SH-SY5Y (cell line): ENCODE results near the gene TTC19.

ENCODE experiments used
- GATA2 ChIP-seq: IDR thresholded peaks from 2 replicates; pipeline ENCODE4 v1.6.1; 2011; ENCODE audit warnings: mild to moderate bottlenecking, low read depth, low read length
- GATA3 ChIP-seq: IDR thresholded peaks from 2 replicates; pipeline ENCODE4 v1.6.1; 2011; ENCODE audit warnings: low read depth, mild to moderate bottlenecking, low read length, moderate library complexity

The TTC19 gene

DNA sequence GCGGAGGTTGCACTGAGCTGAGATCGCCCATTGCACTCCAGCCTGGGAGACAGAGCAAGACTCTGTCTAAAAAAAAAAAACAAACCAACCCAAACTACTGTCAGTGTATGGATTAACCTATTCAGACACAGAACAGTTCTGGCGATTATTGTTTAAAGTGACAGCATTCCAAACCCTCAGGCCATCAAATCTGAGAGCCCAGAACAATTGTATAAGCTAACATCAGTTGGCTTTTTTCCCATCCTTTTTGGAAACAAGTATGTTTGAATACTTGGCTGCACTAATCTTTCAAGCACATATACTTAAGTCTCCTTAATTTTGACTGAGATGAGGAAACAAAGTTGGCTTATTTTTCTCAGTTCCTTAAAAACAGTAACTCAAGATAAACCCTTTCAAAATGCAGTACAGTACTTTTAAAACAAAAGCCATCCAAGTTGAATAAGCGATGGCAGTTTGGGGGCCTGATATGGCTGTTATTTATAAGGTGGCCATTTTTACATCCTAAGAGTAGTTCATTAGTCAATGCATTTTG, 1.5 kb upstream of the TTC19 start:
- TF ChIP-seq GATA2 (no peak), GATA3 (no peak)

DNA sequence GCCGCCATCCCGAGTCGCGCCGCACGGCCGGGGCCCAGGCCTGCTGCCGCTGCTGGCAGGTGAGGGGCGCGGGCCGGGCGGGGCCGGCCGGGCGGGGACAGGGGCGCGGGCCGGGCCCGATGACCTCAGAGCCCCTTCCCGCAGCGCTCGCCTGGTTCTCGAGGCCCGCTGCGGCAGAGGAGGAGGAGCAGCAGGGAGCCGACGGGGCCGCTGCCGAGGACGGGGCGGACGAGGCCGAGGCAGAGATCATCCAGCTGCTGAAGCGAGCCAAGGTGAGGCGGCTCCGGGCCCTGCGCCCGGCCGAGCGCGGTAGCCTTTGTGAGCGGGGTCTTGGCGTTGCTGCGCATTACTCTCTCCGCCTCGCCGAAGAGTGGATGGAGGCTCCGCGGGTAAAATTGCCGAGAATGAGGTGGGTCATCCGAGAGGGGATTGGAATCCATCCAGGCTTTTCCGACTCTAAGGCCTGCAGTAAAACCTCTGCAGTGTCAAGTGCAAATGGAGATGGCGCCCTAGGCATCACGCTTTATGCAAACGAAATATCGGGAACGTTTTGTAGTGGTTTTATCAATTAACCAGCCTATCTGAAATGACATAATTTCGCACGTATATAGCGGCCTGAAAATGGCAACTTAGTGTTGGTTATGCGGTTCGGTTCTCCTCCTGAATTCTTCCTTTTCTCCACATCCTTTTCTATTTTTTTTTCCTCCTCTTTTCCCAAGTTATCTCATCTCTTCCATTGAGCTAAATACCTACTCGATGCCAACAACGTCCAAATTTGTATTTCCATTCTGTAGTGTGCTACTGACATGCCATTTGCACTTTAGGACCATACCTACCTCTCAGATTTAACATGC, 577 bp downstream of the TTC19 start:
- TF ChIP-seq GATA3 (no peak), GATA2 (no peak)

DNA sequence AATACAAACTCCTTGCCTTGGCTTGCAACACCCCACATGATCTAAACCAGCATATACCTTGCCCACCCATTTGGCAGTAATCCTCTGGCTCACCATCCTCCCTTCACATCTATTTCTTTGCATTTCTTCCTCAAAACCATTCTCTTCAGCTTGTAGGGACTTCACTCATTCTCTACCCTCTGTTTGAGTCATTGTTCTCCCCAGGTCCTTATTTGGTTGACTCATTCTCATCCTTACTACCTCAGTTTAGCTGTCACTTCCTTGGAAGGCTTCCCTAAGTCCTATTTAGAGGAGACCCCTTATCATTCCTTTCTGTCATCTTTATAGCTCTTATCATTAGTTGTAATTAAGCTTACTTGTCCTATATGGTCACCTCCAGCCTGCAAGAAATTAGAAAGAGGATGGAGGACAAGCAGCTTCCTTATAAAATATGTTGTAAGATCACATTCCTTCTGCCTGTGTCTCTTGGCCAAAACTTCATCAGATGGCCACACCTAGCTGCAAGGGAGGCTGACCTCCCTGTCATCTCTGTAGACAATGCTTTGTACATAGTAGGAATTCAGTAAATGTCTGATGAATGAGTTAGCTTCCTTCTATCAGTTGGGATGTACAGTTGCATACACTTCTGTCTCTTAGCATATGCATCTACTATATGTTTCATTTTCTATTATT, 1.7 kb downstream of the TTC19 start:
- no peak for TF ChIP-seq GATA3
- no peak for TF ChIP-seq GATA2

DNA sequence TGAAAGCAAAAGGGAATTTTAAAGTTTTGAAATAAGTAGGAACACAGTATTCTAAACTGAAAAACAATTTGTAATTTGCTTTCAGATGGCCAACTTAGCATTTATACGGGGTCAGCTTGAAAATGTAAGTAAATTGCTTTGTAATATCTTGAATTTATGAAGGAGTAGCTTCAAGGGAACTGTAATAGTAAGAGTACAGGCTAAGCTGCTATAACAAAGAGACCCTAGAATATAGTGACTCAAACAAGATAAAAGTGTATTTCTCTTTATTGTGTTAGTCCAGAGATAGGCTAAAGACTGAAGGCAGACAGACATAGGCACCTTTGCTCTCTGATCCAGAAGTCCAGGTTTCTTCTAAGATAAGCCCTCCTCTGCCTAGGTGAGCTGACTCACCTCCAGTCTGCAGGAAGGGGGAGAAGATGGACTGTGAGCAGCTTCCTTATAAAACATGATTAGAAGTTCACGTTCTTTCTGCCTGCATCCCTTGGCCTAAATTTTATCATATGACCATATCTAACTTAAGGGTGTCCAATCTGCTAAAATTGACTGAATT, 3.2 kb downstream of the TTC19 start:
- TF ChIP-seq GATA3 (no peak), GATA2 (no peak)

DNA sequence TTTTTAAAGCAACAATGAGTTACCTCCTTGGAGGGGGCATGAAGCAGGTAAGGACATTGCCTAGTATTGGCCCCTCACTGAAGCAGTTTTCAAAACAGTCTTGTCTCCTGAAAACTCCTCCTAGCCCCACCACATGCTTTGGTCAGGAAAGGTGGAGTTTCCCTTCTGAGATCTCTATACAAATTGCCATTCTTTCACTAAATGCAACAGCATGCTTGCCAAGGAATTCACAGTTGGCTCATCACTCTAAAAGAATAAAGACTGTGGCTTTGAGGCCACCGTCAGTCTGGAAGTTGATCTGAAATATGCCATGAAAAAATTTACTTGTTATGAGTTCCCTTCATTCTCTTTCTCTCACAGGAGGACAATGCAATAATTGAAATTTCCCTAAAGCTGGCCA, 4.2 kb downstream of the TTC19 start:
- TF ChIP-seq GATA2 (no peak), GATA3 (no peak)

DNA sequence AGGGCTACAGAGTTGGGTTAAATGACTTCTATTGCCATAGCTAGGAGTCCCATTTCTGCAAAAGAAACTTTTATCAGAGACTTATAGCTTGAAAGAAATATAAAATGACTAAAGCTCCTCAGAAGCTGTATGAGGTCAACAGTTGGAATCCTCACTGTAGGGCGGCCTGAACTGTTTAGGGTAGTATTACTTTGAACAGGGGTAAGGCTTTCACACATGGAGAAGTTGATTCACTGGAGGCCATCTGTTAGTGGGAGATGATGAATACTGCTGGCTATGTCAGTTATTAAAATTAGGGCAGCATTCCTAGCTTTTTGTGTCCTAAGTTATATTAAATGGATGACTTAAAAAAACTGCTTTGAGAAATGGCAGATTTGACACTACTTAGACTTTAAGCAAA, 6.0 kb downstream of the TTC19 start:
- no peak for TF ChIP-seq GATA3
- TF ChIP-seq GATA2, result no peak

DNA sequence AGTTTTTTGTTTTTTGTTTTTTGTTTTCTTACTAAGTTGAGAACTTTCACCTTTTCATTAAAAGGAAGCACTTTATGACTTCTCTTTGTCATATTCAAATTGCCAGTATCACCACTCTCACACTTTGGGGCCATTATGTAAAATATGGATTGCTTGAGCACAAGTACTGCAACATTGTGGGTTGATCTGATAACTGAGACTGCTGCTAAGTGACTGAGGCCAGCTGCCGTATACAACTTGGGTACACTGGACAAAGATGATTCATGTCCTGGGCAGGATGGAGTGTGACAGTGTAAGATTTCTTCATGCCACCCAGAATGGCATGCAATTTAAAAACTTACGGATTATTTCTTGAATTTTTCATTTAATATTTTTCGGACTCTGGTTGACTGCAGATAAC, 7.8 kb downstream of the TTC19 start:
- TF ChIP-seq GATA2 (no peak), GATA3 (no peak)

DNA sequence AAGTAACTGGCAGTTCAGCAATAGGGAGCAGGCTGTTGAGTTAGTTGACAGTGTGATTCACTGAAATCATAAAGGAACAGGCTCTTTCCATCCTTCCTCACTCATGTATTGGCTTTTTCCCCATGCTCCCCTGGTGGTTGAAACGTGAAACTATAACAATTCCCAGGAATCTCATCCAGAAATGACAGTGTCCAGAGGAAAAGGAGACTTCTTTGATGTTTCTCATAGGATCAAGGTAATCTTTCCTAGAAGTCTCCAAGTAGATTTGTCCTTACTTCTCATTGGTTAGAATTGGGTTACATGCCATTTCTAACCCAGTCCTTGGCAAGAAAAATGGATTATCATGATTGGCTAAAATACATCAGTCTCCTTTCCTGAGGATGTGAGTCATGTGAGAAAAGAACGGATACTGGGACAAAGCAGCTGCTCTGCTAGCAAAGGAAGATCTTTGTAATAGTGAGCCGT, 14.4 kb downstream of the TTC19 start:
- no peak for TF ChIP-seq GATA2
- TF ChIP-seq GATA3, result no peak

DNA sequence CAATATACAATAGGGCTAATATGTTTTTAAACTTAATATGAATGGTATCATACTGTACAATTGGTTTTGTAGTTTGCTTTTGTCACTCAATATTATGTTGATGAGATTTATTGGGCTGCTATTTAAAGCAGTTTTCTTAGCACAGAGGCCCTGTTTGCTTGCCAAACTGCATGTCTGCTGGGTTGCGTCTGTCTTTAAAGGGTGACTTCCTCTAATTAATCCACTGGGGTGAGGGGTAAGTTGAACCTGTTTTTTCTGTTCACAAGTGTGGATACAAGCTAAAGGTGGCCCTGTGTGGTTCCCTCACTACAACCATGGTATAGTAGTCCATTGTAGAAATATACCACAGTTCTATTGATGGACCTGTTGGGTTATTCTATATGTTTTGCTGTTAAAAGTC, 19.7 kb downstream of the TTC19 start:
- TF ChIP-seq GATA3, result no peak
- TF ChIP-seq GATA2, result no peak

DNA sequence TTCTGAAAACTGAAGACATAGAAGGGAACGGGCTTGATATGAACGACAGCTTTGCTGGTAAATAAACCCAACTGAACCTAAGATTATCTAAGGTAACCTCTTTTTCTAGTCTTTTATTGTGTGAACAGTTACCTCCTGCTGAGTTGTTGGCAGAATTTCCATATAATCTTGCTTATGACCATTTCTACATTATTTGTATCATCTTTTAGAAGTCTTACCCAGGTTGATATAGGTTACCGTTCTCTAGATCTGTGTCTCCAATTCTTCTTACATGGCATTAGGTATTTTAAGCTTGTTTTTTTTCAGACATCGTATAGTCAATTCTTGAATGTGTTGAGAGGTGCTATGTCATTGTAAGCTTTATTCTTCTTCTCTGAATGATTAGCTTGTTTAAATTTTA, 24.3 kb downstream of the TTC19 start:
- no peak for TF ChIP-seq GATA2
- TF ChIP-seq GATA3, result no peak

DNA sequence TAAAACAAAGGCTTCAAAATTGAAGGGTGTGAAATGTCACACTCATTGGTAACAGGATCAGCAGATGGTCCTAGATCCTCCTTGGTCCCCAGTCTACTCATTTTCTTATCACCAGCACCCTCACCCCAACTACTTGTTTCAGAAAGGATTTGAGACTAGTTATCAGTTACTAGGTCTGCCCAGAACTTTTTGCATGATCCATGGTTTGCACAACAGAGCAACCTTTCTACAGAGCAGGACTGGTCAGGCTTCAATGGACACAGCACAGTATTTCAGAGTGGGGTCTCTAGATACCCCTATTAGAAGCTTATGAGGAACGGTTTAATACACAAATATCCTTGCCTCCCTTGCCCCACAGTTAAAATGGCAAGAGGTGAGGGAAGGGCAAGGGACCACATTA, 25.6 kb downstream of the TTC19 start:
- TF ChIP-seq GATA2 (no peak), GATA3 (no peak)

DNA sequence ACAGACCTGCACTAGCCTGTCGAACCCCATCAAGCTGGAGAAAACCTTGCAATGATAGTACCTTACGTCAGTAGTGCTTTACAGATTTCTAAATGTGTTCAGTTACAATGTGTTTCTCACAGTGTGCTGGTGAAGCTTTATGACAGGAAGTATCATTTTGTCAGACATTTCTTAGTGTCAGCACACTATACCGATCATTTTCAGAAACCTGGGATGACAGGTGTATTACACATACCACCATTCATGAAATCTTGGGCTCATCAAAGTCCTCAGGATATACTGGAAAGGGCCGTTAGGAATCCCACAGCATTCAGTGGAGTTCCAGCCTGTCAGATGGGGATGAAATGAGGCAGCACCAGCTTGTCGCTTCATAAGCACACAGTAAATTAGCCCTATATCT, 27.3 kb downstream of the TTC19 start:
- TF ChIP-seq GATA2 (no peak), GATA3 (no peak)

DNA sequence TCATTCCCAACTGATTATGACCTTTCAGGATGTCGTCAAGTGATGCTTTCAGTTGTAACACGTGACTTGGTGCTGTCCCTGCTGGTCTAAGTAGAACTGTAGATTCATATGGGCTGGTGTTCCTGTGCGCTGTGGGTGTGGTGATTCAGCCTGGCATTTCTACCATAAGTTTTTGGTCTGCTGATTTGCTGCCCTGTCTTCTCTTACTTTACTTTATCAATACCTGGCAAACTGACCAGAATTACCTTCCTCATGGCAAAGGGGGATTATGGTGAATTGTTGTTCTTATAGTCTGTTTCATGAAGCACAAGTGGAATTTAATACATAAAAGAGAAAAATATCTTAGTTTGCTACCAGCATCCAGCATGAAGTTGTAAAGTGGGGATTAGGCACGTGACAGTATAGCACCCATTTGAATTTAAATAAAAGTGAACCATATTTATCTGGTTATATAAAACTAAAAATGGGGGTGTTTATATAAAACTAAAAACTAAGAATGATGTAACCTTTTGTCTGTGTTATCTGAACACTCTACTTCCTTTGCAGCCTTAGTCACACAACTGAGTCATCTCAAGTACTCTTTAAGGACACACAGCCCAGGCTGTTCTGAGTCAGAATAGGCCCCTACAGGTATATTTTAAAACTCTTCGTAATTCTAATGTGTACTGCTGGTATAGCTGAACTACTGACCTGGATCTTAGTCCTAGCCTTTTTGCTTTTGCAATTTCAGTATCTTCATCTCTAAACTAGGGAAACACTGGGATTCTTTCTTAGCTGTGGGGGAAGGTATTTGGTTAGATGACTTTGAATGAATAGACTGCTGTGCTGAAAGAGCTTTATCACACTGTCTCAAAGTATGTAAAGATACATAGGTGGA, 28.3 kb downstream of the TTC19 start:
- TF ChIP-seq GATA2 (no peak), GATA3 (no peak)
